Sigmoid colon (tissue), 7 donors: ENCODE results near the gene STEAP1. TPM values are rescaled to one million over a fixed set of nuclear protein-coding genes. Genes with fewer than 3 reads are reported as not detected.

Experiments used
- DNase-seq: peaks from one replicate; pipeline ENCODE4 v3.0.0-alpha.2; 2019
- H3K27ac ChIP-seq, 4 donors: fragments of 200-600 bp; sonication (generic); one replicate each; pipeline ENCODE4 v1.5.1; 2016 to 2019; ENCODE audit warnings: mild to moderate bottlenecking in 1 of 4
- H3K27me3 ChIP-seq, 3 donors: fragments of 200-600 bp; sonication (generic); one replicate each; pipeline ENCODE4 v1.5.1; 2019; ENCODE audit warnings: mild to moderate bottlenecking in 1 of 3
- H3K36me3 ChIP-seq, 4 donors: fragments of 200-600 bp; sonication (generic); one replicate each; pipeline ENCODE4 v1.5.1; 2016 to 2019
- H3K4me1 ChIP-seq, 4 donors: fragments of 200-600 bp; sonication (generic); one replicate each; pipeline ENCODE4 v1.5.1; 2017 to 2019
- H3K4me3 ChIP-seq, 4 donors: fragments of 200-600 bp; sonication (generic); one replicate each; pipeline ENCODE4 v1.5.1; 2017 to 2019; ENCODE audit warnings: mild to moderate bottlenecking in 2 of 4, moderate library complexity in 1 of 4
- H3K9me3 ChIP-seq, 4 donors: fragments of 200-600 bp in 3 of 4; sonication (generic) in 3 of 4; one replicate each; pipeline versions ENCODE4 v1.5.1 to v1.6.1; 2013 to 2019
- CTCF ChIP-seq, 4 experiments: fragments of 450-650 bp in 3 of 4; fragments of 200-600 bp in 1 of 4; IDR thresholded peaks; one replicate each; pipeline ENCODE4 v1.5.1; 2016 to 2019; ENCODE audit warnings: antibody characterized with exemption in 4 of 4, mild to moderate bottlenecking in 3 of 4, moderate library complexity in 2 of 4
- EP300 ChIP-seq, 4 donors: sonication (generic); formaldehyde crosslinking; IDR thresholded peaks; one replicate each; pipeline ENCODE4 v1.6.1; 2017; ENCODE audit warnings: antibody characterized with exemption in 4 of 4
- POLR2A ChIP-seq, 2 donors: fragments of 450-650 bp; IDR thresholded peaks; one replicate each; pipeline ENCODE4 v1.6.1; 2016; ENCODE audit warnings: antibody characterized with exemption in 2 of 2, mild to moderate bottlenecking in 2 of 2, moderate library complexity in 2 of 2
- POLR2AphosphoS5 ChIP-seq, 4 donors: sonication (generic); formaldehyde crosslinking; IDR thresholded peaks; one replicate each; pipeline ENCODE4 v1.6.1; 2017; ENCODE audit warnings: antibody characterized with exemption in 4 of 4
- WGBS, 2 donors: extraction: QIAGEN DNeasy Blood & Tissue Kit; methylation state at CpG; one replicate each; pipeline ENCODE4 v1.1.7; 2013; 5-methylcytosine and 5-hydroxymethylcytosine counted together
- intact Hi-C: fragments of 100-400 bp; cut with DNase I; formaldehyde crosslinking; loops from one replicate; pipeline ENCODE4 v1.15.1; 2023
- polyA plus RNA-seq, 3 donors: library from polyadenylated mRNA; stranded (reverse); fragments of 200-250 nt; gene quantifications; one replicate each; pipeline ENCODE4 v1.2.3, GENCODE V29; 2013
- total RNA-seq, 4 donors: library from RNA; depleted of rRNA; stranded (reverse); fragments of >200 nt; gene quantifications; one replicate each; pipeline ENCODE4 v1.1.0, GENCODE V29; 2016
- donor health status: healthy with polysubstance abuse.
- donor health status: Bipolar disorder and iron deficiency.
- donor health status: healthy.

Gene STEAP1
- total and polyA plus RNA-seq, 7 donors = 6.2 to 15.6 (median 14.1) TPM

GRCh38 chr7:90192876-90193750 is 38.8 kb downstream of the STEAP1 start:
- H3K4me3 ChIP-seq = no peak overlapping the region
- intact Hi-C loops = no loop called here
- H3K9me3 ChIP-seq = peaks cover 0 to 13% (median 0%) of the 10 kb centered on the region in 4 donors
- TF ChIP-seq POLR2AphosphoS5 (IDR thresholded peaks at IDR 0.05) (no peak), CTCF (IDR thresholded peaks at IDR 0.05) (no peak), POLR2A (IDR thresholded peaks at IDR 0.05) (no peak), EP300 (IDR thresholded peaks at IDR 0.05) (no peak)
- H3K36me3 ChIP-seq = no peaks in the 10 kb centered on the region
- no peak for DNase-seq
- H3K27me3 ChIP-seq = no peaks in the 10 kb centered on the region
- no peaks in the 10 kb centered on the region for H3K4me1 ChIP-seq
- H3K27ac ChIP-seq = no peak overlapping the region
- WGBS, 2 donors = 64 to 77% methylated on average over 2 of the region's 2 CpGs

- TF ChIP-seq POLR2AphosphoS5 (IDR thresholded peaks at IDR 0.05) (no peak), CTCF (IDR thresholded peaks at IDR 0.05) (no peak), EP300 (IDR thresholded peaks at IDR 0.05) (no peak), POLR2A (IDR thresholded peaks at IDR 0.05) (no peak)
- Histone ChIP-seq H3K27me3 (no peaks in the 10 kb centered on the region), H3K4me3 (no peak overlapping the region), H3K9me3 (peaks cover 0 to 13% (median 0%) of the 10 kb centered on the region in 4 donors), H3K36me3 (no peaks in the 10 kb centered on the region), H3K27ac (no peak overlapping the region), H3K4me1 (no peaks in the 10 kb centered on the region)
- no peak for DNase-seq
- intact Hi-C loops = no loop called here
- 84 to 87% methylated on average over 10 of the region's 10 CpGs for WGBS, 2 donors
These were observed 40.9 kb downstream of the STEAP1 start for GRCh38 chr7:90194911-90195809.

GRCh38 chr7:90201500-90202195 is 47.4 kb downstream of the STEAP1 start:
- 95 to 97% methylated on average over 2 of the region's 2 CpGs for WGBS, 2 donors
- Histone ChIP-seq H3K4me1 (no peaks in the 10 kb centered on the region), H3K27ac (no peak overlapping the region), H3K36me3 (no peaks in the 10 kb centered on the region), H3K27me3 (no peaks in the 10 kb centered on the region), H3K4me3 (no peak overlapping the region), H3K9me3 (no peaks in the 10 kb centered on the region)
- DNase-seq = no peak
- intact Hi-C loops = no loop called here
- TF ChIP-seq CTCF (IDR thresholded peaks at IDR 0.05) (no peak), POLR2A (IDR thresholded peaks at IDR 0.05) (no peak), POLR2AphosphoS5 (IDR thresholded peaks at IDR 0.05) (no peak)

- intact Hi-C loops = no loop called here
- WGBS, 2 donors = 82 to 84% methylated on average over 1 of the region's 1 CpG
- no peaks in the 10 kb centered on the region for H3K27me3 ChIP-seq
- no peak overlapping the region for H3K27ac ChIP-seq
- no peak for DNase-seq
- no peak for TF ChIP-seq CTCF (IDR thresholded peaks at IDR 0.05)
- TF ChIP-seq POLR2AphosphoS5 (IDR thresholded peaks at IDR 0.05) = no peak
- TF ChIP-seq EP300 (IDR thresholded peaks at IDR 0.05) = no peak
- no peak for TF ChIP-seq POLR2A (IDR thresholded peaks at IDR 0.05)
- H3K4me3 ChIP-seq = no peak overlapping the region
- H3K36me3 ChIP-seq = no peaks in the 10 kb centered on the region
- peaks cover 0 to 13% (median 7%) of the 10 kb centered on the region in 4 donors for H3K4me1 ChIP-seq
- no peaks in the 10 kb centered on the region for H3K9me3 ChIP-seq
These were observed 53.7 kb downstream of the STEAP1 start for GRCh38 chr7:90207956-90208355.
